ENCODE data around the gene CGNL1.

The CGNL1 gene

GRCh38 chr15:57345584-57345983, 30.7 kb upstream of the CGNL1 start:
- Histone ChIP-seq H3K9ac (no peak overlapping the region), H3K4me1 (peaks cover 0 to 10% (median 6%) of the 10 kb centered on the region in 10 experiments; a peak in 7 of 20 replicates), H3K9me3 (replicated peaks in 1 of 11) (peaks cover 0 to 4% (median 0%) of the 10 kb centered on the region in 11 experiments; a peak in 1 of 22 replicates), H3K27me3 (no peaks in the 10 kb centered on the region), H4K20me1 (no peaks in the 10 kb centered on the region), H3K36me3 (no peaks in the 10 kb centered on the region), H3K4me3 (no peak overlapping the region), H3K27ac (no peak overlapping the region), H3K4me2 (peak overlapping the region in 6 of 11 experiments; percentile 1 to 33 (median 12); a peak in 3 of 22 replicates)
- no peak for TF ChIP-seq Cebpa-rat (IDR thresholded peaks at IDR 0.05)

GRCh38 chr15:57348081-57348480, 28.2 kb upstream of the CGNL1 start:
- Histone ChIP-seq H3K9me3 (replicated peaks in 1 of 11) (peaks cover 0 to 4% (median 0%) of the 10 kb centered on the region in 11 experiments; a peak in 1 of 22 replicates), H3K36me3 (no peaks in the 10 kb centered on the region), H3K4me1 (peaks cover 0 to 22% (median 16%) of the 10 kb centered on the region in 10 experiments; a peak in 15 of 20 replicates), H3K4me2 (no peak overlapping the region), H3K27ac (no peak overlapping the region), H3K27me3 (no peaks in the 10 kb centered on the region), H3K9ac (no peak overlapping the region), H4K20me1 (no peaks in the 10 kb centered on the region), H3K4me3 (no peak overlapping the region)
- TF ChIP-seq Cebpa-rat (IDR thresholded peaks at IDR 0.05): no peak

DNA sequence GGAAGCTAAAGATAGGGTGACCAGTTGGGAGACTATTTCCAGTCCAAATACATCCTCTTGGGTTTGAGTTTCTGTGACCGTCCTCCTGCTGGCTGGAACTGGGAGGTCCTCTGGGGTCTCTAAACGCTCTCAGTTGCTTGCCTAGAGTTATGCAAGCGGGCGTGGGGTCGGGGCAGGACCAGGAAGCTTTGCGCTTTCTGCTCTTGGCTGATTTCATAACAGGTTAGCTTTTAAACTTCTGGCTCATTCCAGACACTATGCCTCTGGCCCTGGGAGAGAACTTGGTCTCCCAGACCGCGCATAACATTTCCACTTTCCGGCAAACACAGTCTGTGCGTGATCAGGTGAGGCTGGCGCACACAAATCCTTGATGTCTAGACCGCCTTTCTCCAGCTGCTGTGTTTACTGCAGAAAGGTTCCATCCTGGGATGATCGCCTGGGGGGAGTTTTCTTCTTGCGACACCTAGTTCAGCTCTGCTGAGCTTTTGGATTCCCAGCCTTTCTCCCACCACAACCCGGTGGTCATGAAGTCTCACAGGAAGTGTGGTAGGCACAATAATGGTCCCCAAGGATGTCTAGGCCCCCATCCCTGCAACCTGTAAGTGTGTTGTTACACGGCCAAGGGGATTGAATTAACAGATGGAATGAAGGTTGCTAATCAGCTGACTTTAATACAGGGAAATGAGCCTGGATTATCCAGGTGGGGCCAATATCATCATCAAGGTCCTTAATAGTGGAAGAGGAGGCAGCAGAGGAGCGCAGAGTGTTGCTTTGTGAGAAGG, 23.6 kb upstream of the CGNL1 start:
- H3K9me3 ChIP-seq (replicated peaks in 1 of 11): 0 out of 22 replicates have a peak, but pooled peaks cover 0 to 3% (median 0%) of the 10 kb centered on the region in 11 experiments
- peak overlapping the region in 2 of 11 experiments; percentile 34 to 52; a peak in 3 of 22 replicates for H3K27ac ChIP-seq
- peak overlapping the region in 9 of 11 experiments; percentile 14 to 63 (median 38); a peak in 15 of 22 replicates for H3K4me2 ChIP-seq
- no peaks in the 10 kb centered on the region for H3K36me3 ChIP-seq
- H3K4me1 ChIP-seq: peaks cover 0 to 19% (median 11%) of the 10 kb centered on the region in 10 experiments; a peak in 13 of 20 replicates
- no peak; a peak in 1 of 22 replicates for TF ChIP-seq Cebpa-rat (IDR thresholded peaks at IDR 0.05)
- H3K27me3 ChIP-seq: no peaks in the 10 kb centered on the region
- H3K4me3 ChIP-seq: no peak overlapping the region
- H3K9ac ChIP-seq: no peak overlapping the region
- no peaks in the 10 kb centered on the region for H4K20me1 ChIP-seq

DNA sequence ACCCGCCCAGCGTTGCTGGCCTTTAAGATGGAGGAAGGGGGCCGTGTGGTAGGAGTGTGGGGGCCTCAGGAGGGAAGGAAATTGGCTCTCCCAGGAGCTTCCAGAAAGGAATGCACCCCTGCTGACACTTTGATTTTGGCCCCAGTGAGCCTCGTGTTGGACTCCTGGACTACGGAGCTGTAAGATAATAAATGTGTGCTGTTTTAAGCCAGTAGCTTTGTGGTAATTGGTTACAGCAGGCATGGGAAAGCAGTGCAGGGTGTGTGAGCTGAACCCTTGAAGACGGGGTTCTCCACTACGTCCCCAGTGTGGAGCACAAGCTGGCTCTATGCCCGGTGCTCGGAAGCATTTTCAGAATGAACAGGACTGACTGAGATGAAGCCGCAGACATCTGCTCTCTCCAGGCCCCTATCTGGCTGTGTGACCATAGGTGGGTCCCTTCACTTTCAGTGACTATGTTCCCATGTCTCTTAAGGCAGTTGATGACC, 22.9 kb upstream of the CGNL1 start:
- H3K4me3 ChIP-seq: no peak overlapping the region
- H3K4me2 ChIP-seq: peak overlapping the region in 8 of 11 experiments; percentile 14 to 63 (median 38); a peak in 14 of 22 replicates
- no peak overlapping the region for H3K9ac ChIP-seq
- H3K27ac ChIP-seq: peak overlapping the region in 1 of 11 experiments; percentile 17; a peak in 2 of 22 replicates
- H4K20me1 ChIP-seq: no peaks in the 10 kb centered on the region
- H3K4me1 ChIP-seq: peaks cover 0 to 19% (median 11%) of the 10 kb centered on the region in 10 experiments; a peak in 13 of 20 replicates
- H3K36me3 ChIP-seq: no peaks in the 10 kb centered on the region
- no peaks in the 10 kb centered on the region for H3K27me3 ChIP-seq
- TF ChIP-seq Cebpa-rat (IDR thresholded peaks at IDR 0.05): no peak
- H3K9me3 ChIP-seq (replicated peaks in 1 of 11): no peaks in the 10 kb centered on the region

DNA sequence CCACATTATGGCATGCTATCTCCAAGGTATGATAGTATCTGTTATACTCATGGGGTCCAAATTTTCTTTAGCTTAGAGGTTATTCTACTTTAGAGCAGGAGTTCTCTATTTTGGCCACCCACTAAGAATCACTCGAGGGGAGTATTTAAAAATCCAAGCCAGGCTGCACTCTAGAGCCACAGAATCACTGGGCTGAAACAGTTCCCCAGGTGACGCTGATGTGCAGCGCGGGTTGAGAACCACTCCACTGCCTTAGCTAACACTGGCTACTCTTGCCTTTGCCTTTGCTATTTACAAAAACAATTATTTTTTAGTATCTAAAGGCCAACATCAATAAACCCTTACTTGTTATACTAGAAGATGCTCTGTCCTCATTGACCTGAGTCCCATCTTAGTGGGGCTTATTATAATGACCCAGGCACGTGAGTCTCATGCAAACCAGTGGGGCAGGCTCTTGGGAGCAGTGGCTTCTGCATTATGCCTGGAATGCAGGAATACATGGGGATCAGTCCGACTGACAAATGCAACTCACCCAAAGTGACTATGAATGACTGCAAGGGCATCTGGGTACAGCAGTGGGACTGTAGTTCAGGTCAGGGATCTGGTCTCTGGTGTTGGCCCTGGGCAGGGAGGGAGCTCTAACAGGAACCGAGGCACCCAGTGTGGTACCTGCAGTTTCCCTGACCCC, 21.7 kb upstream of the CGNL1 start:
- Histone ChIP-seq H3K4me1 (peaks cover 0 to 19% (median 11%) of the 10 kb centered on the region in 10 experiments; a peak in 13 of 20 replicates), H3K4me3 (no peak overlapping the region), H3K27me3 (no peaks in the 10 kb centered on the region), H3K36me3 (no peaks in the 10 kb centered on the region), H3K9me3 (replicated peaks in 1 of 11) (peaks cover 0 to 10% (median 0%) of the 10 kb centered on the region in 11 experiments; a peak in 2 of 22 replicates), H4K20me1 (no peaks in the 10 kb centered on the region), H3K4me2 (no peak overlapping the region), H3K9ac (no peak overlapping the region), H3K27ac (no peak overlapping the region)
- TF ChIP-seq Cebpa-rat (IDR thresholded peaks at IDR 0.05): no peak

DNA sequence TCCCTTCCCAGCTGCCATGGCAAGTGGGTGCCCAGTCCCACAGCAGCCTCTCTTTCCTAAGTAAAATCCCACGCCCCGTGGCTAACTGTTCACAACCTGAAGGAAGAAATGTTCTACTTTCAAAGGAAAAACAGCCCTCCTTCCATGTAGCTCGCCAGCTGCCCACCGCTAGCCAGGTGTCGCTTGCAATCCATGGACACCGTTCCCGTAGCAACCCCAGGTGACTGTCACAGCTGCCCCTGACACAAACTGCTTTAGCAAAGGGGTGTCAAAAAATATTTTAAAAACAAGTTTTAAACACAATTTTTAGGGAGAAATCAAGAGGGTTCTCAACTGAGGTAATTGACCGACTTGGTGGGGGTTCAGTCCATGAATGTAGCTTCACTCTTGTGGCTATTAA, 21.0 kb upstream of the CGNL1 start:
- Histone ChIP-seq H3K27ac (no peak overlapping the region), H4K20me1 (no peaks in the 10 kb centered on the region), H3K4me2 (no peak overlapping the region), H3K9ac (no peak overlapping the region), H3K36me3 (no peaks in the 10 kb centered on the region), H3K27me3 (no peaks in the 10 kb centered on the region), H3K4me3 (no peak overlapping the region), H3K4me1 (peaks cover 0 to 19% (median 11%) of the 10 kb centered on the region in 10 experiments; a peak in 13 of 20 replicates), H3K9me3 (replicated peaks in 1 of 11) (peaks cover 0 to 10% (median 0%) of the 10 kb centered on the region in 11 experiments; a peak in 2 of 22 replicates)
- TF ChIP-seq Cebpa-rat (IDR thresholded peaks at IDR 0.05): no peak

- TF ChIP-seq Cebpa-rat (IDR thresholded peaks at IDR 0.05): no peak
- Histone ChIP-seq H3K27me3 (no peaks in the 10 kb centered on the region), H3K9me3 (replicated peaks in 1 of 11) (peaks cover 0 to 10% (median 0%) of the 10 kb centered on the region in 11 experiments; a peak in 2 of 22 replicates), H4K20me1 (no peaks in the 10 kb centered on the region), H3K27ac (no peak overlapping the region), H3K4me3 (no peak overlapping the region), H3K4me1 (peaks cover 0 to 19% (median 11%) of the 10 kb centered on the region in 10 experiments; a peak in 13 of 20 replicates), H3K36me3 (no peaks in the 10 kb centered on the region), H3K4me2 (no peak overlapping the region), H3K9ac (no peak overlapping the region)
Observed at GRCh38 chr15:57356178-57356577, 20.1 kb upstream of the CGNL1 start.

DNA sequence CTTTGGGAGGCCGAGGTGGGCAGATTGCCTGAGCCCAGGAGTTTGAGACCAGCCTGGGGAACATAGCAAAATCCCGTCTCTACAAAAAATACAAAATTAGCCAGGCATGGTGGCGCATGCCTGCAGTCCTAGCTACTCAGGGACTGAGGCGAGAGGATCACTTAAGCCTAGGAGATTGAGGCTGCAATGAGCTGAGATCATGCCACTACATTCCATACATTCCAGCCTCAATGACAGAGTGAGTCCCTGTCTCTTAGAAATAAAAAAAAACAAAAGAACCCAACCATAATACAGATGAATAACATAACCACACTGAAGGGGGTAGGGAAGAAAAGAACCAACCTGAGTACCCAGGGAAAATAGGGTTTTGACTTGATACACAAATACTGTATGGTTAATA, 19.7 kb upstream of the CGNL1 start:
- no peaks in the 10 kb centered on the region for H3K36me3 ChIP-seq
- H3K27ac ChIP-seq: no peak overlapping the region
- H3K4me1 ChIP-seq: peaks cover 0 to 19% (median 11%) of the 10 kb centered on the region in 10 experiments; a peak in 13 of 20 replicates
- no peaks in the 10 kb centered on the region for H3K27me3 ChIP-seq
- H3K4me3 ChIP-seq: no peak overlapping the region
- no peak for TF ChIP-seq Cebpa-rat (IDR thresholded peaks at IDR 0.05)
- peaks cover 0 to 10% (median 0%) of the 10 kb centered on the region in 11 experiments; a peak in 2 of 22 replicates for H3K9me3 ChIP-seq (replicated peaks in 1 of 11)
- H4K20me1 ChIP-seq: no peaks in the 10 kb centered on the region
- H3K9ac ChIP-seq: no peak overlapping the region
- H3K4me2 ChIP-seq: no peak overlapping the region

DNA sequence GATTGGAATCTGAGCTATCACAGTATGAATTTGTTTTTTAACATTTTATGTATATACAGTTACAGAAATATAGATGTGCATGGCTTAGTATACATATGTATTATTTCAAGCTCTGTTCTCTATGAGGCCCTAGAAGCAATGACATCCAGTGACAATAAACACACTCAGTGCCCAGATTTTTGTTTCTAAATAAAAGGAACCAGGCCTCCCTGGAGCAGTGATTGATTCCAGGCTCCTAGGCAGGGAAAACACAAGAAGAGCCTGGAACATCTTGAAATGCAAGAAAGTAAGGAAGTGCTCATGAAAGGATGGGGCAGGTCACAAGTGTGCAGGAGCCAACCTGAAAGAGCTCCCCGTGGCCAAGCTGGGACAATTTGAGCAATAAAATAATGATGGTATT, 18.5 kb upstream of the CGNL1 start:
- Histone ChIP-seq H3K9ac (no peak overlapping the region), H3K36me3 (no peaks in the 10 kb centered on the region), H3K27ac (no peak overlapping the region), H3K4me3 (no peak overlapping the region), H3K4me1 (peaks cover 0 to 12% (median 5%) of the 10 kb centered on the region in 10 experiments; a peak in 13 of 20 replicates), H4K20me1 (no peaks in the 10 kb centered on the region), H3K27me3 (no peaks in the 10 kb centered on the region), H3K9me3 (replicated peaks in 1 of 11) (peaks cover 0 to 10% (median 0%) of the 10 kb centered on the region in 11 experiments; a peak in 2 of 22 replicates), H3K4me2 (no peak overlapping the region)
- TF ChIP-seq Cebpa-rat (IDR thresholded peaks at IDR 0.05): no peak

All from BLaER1 treated with 17β-estradiol and CSF1 and Interleukin-3, amounts not matched to agents 10 nM and 100 nM (cell line).